GM23338 (cell line): ENCODE data around the gene B3GALNT2. TPM values are rescaled to one million over a fixed set of nuclear protein-coding genes. Genes with fewer than 3 reads are reported as not detected.

Source experiments
- ATAC-seq: fragments of 200-7000 bp; cut with Tn5 transposase; 3 replicates; pipeline ENCODE4 v1.9.1; 2020
- DNase-seq: peaks from one replicate; pipeline ENCODE4 v3.0.0-alpha.2; 2015; ENCODE audit warnings: low spot score
- H2AFZ ChIP-seq: fragments of 200-600 bp; sonication (generic); 2 replicates; pipeline ENCODE4 v1.8.0; 2016; ENCODE audit warnings: antibody characterized with exemption, mild to moderate bottlenecking, moderate library complexity
- H3F3A ChIP-seq: fragments of 200-600 bp; sonication (generic); replicated peaks from 2 replicates; pipeline ENCODE4 v1.8.0; 2017; ENCODE audit warnings: antibody characterized with exemption, mixed run types, low read depth
- H3K27ac ChIP-seq: fragments of 200-600 bp; sonication (generic); 2 replicates; pipeline ENCODE4 v1.6.1; 2016; ENCODE audit warnings: low read depth
- H3K27me3 ChIP-seq: fragments of 200-600 bp; sonication (generic); 2 replicates; pipeline ENCODE4 v1.8.0; 2016; ENCODE audit warnings: mild to moderate bottlenecking, mixed run types, moderate library complexity; ENCODE audit not compliant: insufficient read depth
- H3K36me3 ChIP-seq: fragments of 200-600 bp; sonication (generic); 2 replicates; pipeline ENCODE4 v1.8.0; 2016; ENCODE audit warnings: mild to moderate bottlenecking; ENCODE audit not compliant: insufficient read depth
- H3K4me1 ChIP-seq: fragments of 200-600 bp; sonication (generic); 2 replicates; pipeline ENCODE4 v1.8.0; 2016; ENCODE audit warnings: mild to moderate bottlenecking, moderate library complexity; ENCODE audit not compliant: insufficient read depth
- H3K4me2 ChIP-seq: fragments of 200-600 bp; sonication (generic); 2 replicates; pipeline ENCODE4 v1.7.1; 2017; ENCODE audit warnings: mixed run types
- H3K4me3 ChIP-seq: fragments of 200-600 bp; sonication (generic); 2 replicates; pipeline ENCODE4 v1.6.1; 2016; ENCODE audit warnings: mixed run types
- H3K79me2 ChIP-seq: fragments of 200-600 bp; sonication (generic); replicated peaks from 2 replicates; pipeline ENCODE4 v1.8.0; 2017; ENCODE audit warnings: mild to moderate bottlenecking; ENCODE audit not compliant: insufficient read depth
- H3K9me2 ChIP-seq: fragments of 200-600 bp; sonication (generic); 2 replicates; pipeline ENCODE4 v1.8.0; 2017; ENCODE audit not compliant: insufficient read depth
- H4K20me1 ChIP-seq: fragments of 200-600 bp; sonication (generic); replicated peaks from 2 replicates; pipeline ENCODE4 v1.8.0; 2017; ENCODE audit warnings: mild to moderate bottlenecking; ENCODE audit not compliant: insufficient read depth
- H3K27ac Mint-ChIP-seq: 2 replicates; pipeline ENCODE4 v1.8.0; 2020; ENCODE audit warnings: inconsistent platforms, mild to moderate bottlenecking, moderate library complexity, mixed read lengths
- H3K27me3 Mint-ChIP-seq: 3 replicates; pipeline ENCODE4 v1.8.0; 2022; ENCODE audit warnings: low read depth, mild to moderate bottlenecking, moderate library complexity, mixed read lengths, inconsistent platforms; ENCODE audit not compliant: insufficient read depth, poor library complexity
- H3K36me3 Mint-ChIP-seq: 3 replicates; pipeline ENCODE4 v1.8.0; 2021; ENCODE audit warnings: low read depth, mild to moderate bottlenecking, inconsistent platforms, moderate library complexity, mixed read lengths
- H3K4me1 Mint-ChIP-seq: 3 replicates; pipeline ENCODE4 v1.8.0; 2020; ENCODE audit warnings: mild to moderate bottlenecking, inconsistent platforms, mixed read lengths
- H3K4me3 Mint-ChIP-seq: 3 replicates; pipeline ENCODE4 v1.8.0; 2021; ENCODE audit warnings: moderate library complexity, mild to moderate bottlenecking, inconsistent platforms, mixed read lengths
- H3K9me3 Mint-ChIP-seq: 3 replicates; pipeline ENCODE4 v1.8.0; 2020; ENCODE audit warnings: moderate library complexity, mild to moderate bottlenecking, inconsistent platforms, mixed read lengths
- CTCF ChIP-seq, 2 experiments: fragments of 200-600 bp in 1 of 2; sonication (generic) in 1 of 2; conservative IDR thresholded peaks; 2 replicates each; pipeline versions ENCODE4 v1.5.1 to v1.6.1; 2016 to 2017; ENCODE audit warnings: antibody characterized with exemption in 2 of 2, low read depth in 2 of 2, mild to moderate bottlenecking in 2 of 2, moderate library complexity in 1 of 2
- EZH2 ChIP-seq: fragments of 200-600 bp; sonication (generic); IDR thresholded peaks from one replicate; pipeline ENCODE4 v1.8.0; 2017; ENCODE audit warnings: antibody characterized with exemption, mild to moderate bottlenecking, low read depth; ENCODE audit not compliant: unreplicated experiment
- JUNB ChIP-seq: IDR thresholded peaks from one replicate; pipeline ENCODE4 v1.6.1; 2016; ENCODE audit warnings: antibody characterized with exemption; ENCODE audit not compliant: unreplicated experiment
- NANOG ChIP-seq: IDR thresholded peaks from 2 replicates; pipeline ENCODE4 v1.6.1; 2016; ENCODE audit warnings: antibody characterized with exemption, borderline replicate concordance
- POLR2AphosphoS5 ChIP-seq: IDR thresholded peaks from 2 replicates; pipeline ENCODE4 v1.6.1; 2016; ENCODE audit warnings: antibody characterized with exemption, low read depth
- STAT1 ChIP-seq: IDR thresholded peaks from one replicate; pipeline ENCODE4 v1.6.1; 2016; ENCODE audit warnings: antibody characterized with exemption; ENCODE audit not compliant: unreplicated experiment
- ZNF331 ChIP-seq: fragments of 250-450 bp; sonication (Bioruptor Pico); IDR thresholded peaks from 2 replicates; pipeline ENCODE4 v1.5.0; 2020; ENCODE audit warnings: low read depth, mild to moderate bottlenecking, moderate library complexity
- ZNF462 ChIP-seq: fragments of 250-450 bp; sonication (Bioruptor Pico); IDR thresholded peaks from 2 replicates; pipeline ENCODE4 v1.5.0; 2020; ENCODE audit warnings: mild to moderate bottlenecking, moderate library complexity
- polyA plus RNA-seq: library from polyadenylated mRNA; unstranded; fragments of >200 nt; fragmentation: Nextera tagmentation; extraction: Ambion mirVana; gene quantifications from 2 replicates; pipeline ENCODE4 v1.2.1, GENCODE V29; 2016
- total RNA-seq: library from RNA; depleted of rRNA; stranded (reverse); fragments of >200 nt; shearing (Covaris generic); gene quantifications from 2 replicates; pipeline ENCODE4 v1.2.3, GENCODE V29; 2014

B3GALNT2 gene
- total and polyA plus RNA-seq, 2 experiments from 2014 or later = 14.4 to 48.8 TPM

- no peak for ATAC-seq
- H3K4me3 Mint-ChIP-seq = no peak overlapping the region
- H3K9me3 Mint-ChIP-seq = no peaks in the 10 kb centered on the region
Observed at GRCh38 chr1:235527196-235527814, 23.1 kb upstream of the B3GALNT2 start.

GRCh38 chr1:235525314-235525713 lies 21.1 kb upstream of the B3GALNT2 start:
- H3K9me3 Mint-ChIP-seq = no peaks in the 10 kb centered on the region
- no peak for ATAC-seq
- H3K4me3 Mint-ChIP-seq = no peak overlapping the region
- Histone ChIP-seq H3F3A (no peaks in the 10 kb centered on the region), H3K27me3 (no peaks in the 10 kb centered on the region), H3K4me2 (no peak overlapping the region), H3K4me1 (no peaks in the 10 kb centered on the region), H4K20me1 (no peaks in the 10 kb centered on the region), H3K4me3 (no peak overlapping the region), H3K27ac (no peak overlapping the region), H3K9me2 (no peaks in the 10 kb centered on the region), H3K79me2 (no peaks in the 10 kb centered on the region), H2AFZ (0 out of 2 replicates have a peak overlapping the region, but pooled peaks have one; percentile 43), H3K36me3 (no peaks in the 10 kb centered on the region)
- H3K27ac Mint-ChIP-seq = no peak overlapping the region
- no peaks in the 10 kb centered on the region for H3K4me1 Mint-ChIP-seq
- H3K36me3 Mint-ChIP-seq = no peaks in the 10 kb centered on the region
- no peaks in the 10 kb centered on the region for H3K27me3 Mint-ChIP-seq
- DNase-seq = no peak
- TF ChIP-seq POLR2AphosphoS5 (no peak), NANOG (no peak), EZH2 (no peak), ZNF331 (CRISPR knock-in tag) (no peak)

More at GRCh38 chr1:235527196-235527814, 23.1 kb upstream of the B3GALNT2 start:
- no peaks in the 10 kb centered on the region for H3K36me3 Mint-ChIP-seq
- Histone ChIP-seq H2AFZ (0 out of 2 replicates have a peak overlapping the region, but pooled peaks have one; percentile 11), H3K27ac (no peak overlapping the region), H3K36me3 (no peaks in the 10 kb centered on the region), H4K20me1 (no peaks in the 10 kb centered on the region), H3K79me2 (no peaks in the 10 kb centered on the region), H3K4me3 (no peak overlapping the region), H3K4me1 (no peaks in the 10 kb centered on the region), H3K4me2 (no peak overlapping the region), H3F3A (no peaks in the 10 kb centered on the region), H3K27me3 (no peaks in the 10 kb centered on the region), H3K9me2 (no peaks in the 10 kb centered on the region)
- DNase-seq = peak; percentile 46
- no peak overlapping the region for H3K27ac Mint-ChIP-seq
- no peaks in the 10 kb centered on the region for H3K27me3 Mint-ChIP-seq
- no peaks in the 10 kb centered on the region for H3K4me1 Mint-ChIP-seq
- TF ChIP-seq STAT1 = no peak

- Mint-ChIP-seq H3K9me3 (no peaks in the 10 kb centered on the region), H3K4me1 (no peaks in the 10 kb centered on the region; the same call in 2 of the 3 replicates), H3K27me3 (no peaks in the 10 kb centered on the region), H3K4me3 (no peak overlapping the region), H3K36me3 (no peaks in the 10 kb centered on the region), H3K27ac (no peak overlapping the region)
- H3K4me3 ChIP-seq = no peak overlapping the region
- no peaks in the 10 kb centered on the region for H3K79me2 ChIP-seq
- H3F3A ChIP-seq = no peaks in the 10 kb centered on the region
- no peaks in the 10 kb centered on the region for H3K36me3 ChIP-seq
- H3K9me2 ChIP-seq = no peaks in the 10 kb centered on the region
- no peak overlapping the region for H3K4me2 ChIP-seq
- H3K4me1 ChIP-seq = no peaks in the 10 kb centered on the region
- DNase-seq (no peak), ATAC-seq (peak; percentile 52)
- H4K20me1 ChIP-seq = no peaks in the 10 kb centered on the region
- no peaks in the 10 kb centered on the region for H3K27me3 ChIP-seq
- H3K27ac ChIP-seq = no peak overlapping the region
- no peak overlapping the region for H2AFZ ChIP-seq
- TF ChIP-seq JUNB (no peak), EZH2 (no peak), ZNF462 (CRISPR knock-in tag) (no peak), CTCF (conservative IDR thresholded peaks at IDR 0.05; ENCODE audit: low read depth in 2 of 2) (no peak)
Observed at GRCh38 chr1:235516862-235517446, 12.7 kb upstream of the B3GALNT2 start.
